MV-4-11 (cell line): ENCODE measurements around the gene DRD2.
"Not testable (repeated sequence)": the region's sequence is repeated elsewhere in the genome, so short reads cannot be mapped to it uniquely, and the experiment has no call there.

Experiments
- DNase-seq: peaks from one replicate; lab custom pipeline; 2025; lab: John Stamatoyannopoulos, UW

The DRD2 gene

GRCh38 chr11:113475160-113475761, at the start of gene DRD2:
Gene DRD2 (minus strand): TSS chr11:113475398. CDS start chr11:113424651, 50,747 bp downstream.
- no peak for DNase-seq

GRCh38 chr11:113523906-113524305, 48.7 kb upstream of the DRD2 start:
- not testable (repeated sequence) for DNase-seq

GRCh38 chr11:113521737-113522517, 46.7 kb upstream of the DRD2 start:
- no peak for DNase-seq

- DNase-seq: no peak
Observed at GRCh38 chr11:113519989-113520613, 44.9 kb upstream of the DRD2 start.

- no peak for DNase-seq
Observed at GRCh38 chr11:113518716-113519495, 43.7 kb upstream of the DRD2 start.

- no peak for DNase-seq
Observed at GRCh38 chr11:113517361-113517760, 42.2 kb upstream of the DRD2 start.

GRCh38 chr11:113514856-113515255, 39.7 kb upstream of the DRD2 start:
- no peak for DNase-seq

GRCh38 chr11:113507341-113507740, 32.1 kb upstream of the DRD2 start:
- DNase-seq: no peak

GRCh38 chr11:113506893-113507292, 31.7 kb upstream of the DRD2 start:
- no peak for DNase-seq

- DNase-seq: no peak
Observed at GRCh38 chr11:113506461-113506860, 31.3 kb upstream of the DRD2 start.

GRCh38 chr11:113505541-113506375, 30.6 kb upstream of the DRD2 start:
- DNase-seq: no peak

- no peak for DNase-seq
Observed at GRCh38 chr11:113505046-113505445, 29.8 kb upstream of the DRD2 start.

- no peak for DNase-seq
Observed at GRCh38 chr11:113504586-113504985, 29.4 kb upstream of the DRD2 start.

- DNase-seq: no peak
Observed at GRCh38 chr11:113504071-113504470, 28.9 kb upstream of the DRD2 start.

- DNase-seq: no peak
Observed at GRCh38 chr11:113497066-113497910, 22.1 kb upstream of the DRD2 start.

- DNase-seq: no peak
Observed at GRCh38 chr11:113496026-113496651, 20.9 kb upstream of the DRD2 start.

- no peak for DNase-seq
Observed at GRCh38 chr11:113494021-113494420, 18.8 kb upstream of the DRD2 start.

- DNase-seq: peak; percentile 68
Observed at GRCh38 chr11:113493206-113493605, 18.0 kb upstream of the DRD2 start.

GRCh38 chr11:113488931-113489351, 13.7 kb upstream of the DRD2 start:
- no peak for DNase-seq

GRCh38 chr11:113487622-113488021, 12.4 kb upstream of the DRD2 start:
- no peak for DNase-seq
